Stimulated activated CD4-positive, alpha-beta T cell treated with anti-CD3 and anti-CD28 coated beads, TNF-alpha, amount 100 ng/mL, for 1 hour (primary cell): ENCODE measurements around the gene NKAIN1.
"Not testable (repeated sequence)": the region's sequence is repeated elsewhere in the genome, so short reads cannot be mapped to it uniquely, and the experiment has no call there.

ENCODE experiments used
- DNase-seq, 3 donors: peaks; one replicate each; pipeline ENCODE4 v3.0.0-alpha.2; 2020; ENCODE audit warnings: low read depth in 3 of 3, low spot score in 1 of 3

NKAIN1 gene

GRCh38 chr1:31154632-31155215 lies 85.0 kb downstream of the NKAIN1 start:
- peak; percentile 5 to 65 (median 48) for DNase-seq

DNA sequence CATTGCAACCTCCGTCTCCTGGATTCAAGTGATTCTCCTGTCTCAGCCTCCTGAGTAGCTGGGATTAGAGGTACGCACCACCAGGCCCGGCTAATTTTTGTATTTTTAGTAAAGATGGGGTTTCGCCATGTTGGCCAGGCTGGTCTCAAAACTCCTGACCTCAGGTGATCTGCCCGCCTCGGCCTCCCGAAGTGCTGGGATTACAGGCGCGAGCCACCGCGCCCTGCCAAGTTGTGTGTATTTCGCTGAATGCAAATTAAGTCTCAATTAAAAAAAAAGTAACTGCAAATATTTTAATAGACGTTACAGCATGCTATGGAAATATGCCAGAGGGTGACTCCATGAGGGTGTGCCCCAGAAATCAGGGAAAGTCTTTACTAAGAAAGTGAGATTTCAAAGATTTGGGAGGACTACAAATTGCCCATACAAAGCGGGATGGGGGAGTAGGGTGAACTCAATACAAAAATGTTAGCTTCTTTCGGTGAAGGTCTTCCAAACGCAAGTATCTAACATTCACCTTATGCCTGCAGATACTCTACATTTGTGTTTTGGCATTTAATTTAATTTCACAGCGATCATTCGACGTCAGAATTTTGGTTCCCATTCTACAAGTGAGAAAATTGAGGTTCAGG lies 85.6 kb downstream of the NKAIN1 start:
- no peak for DNase-seq

DNA sequence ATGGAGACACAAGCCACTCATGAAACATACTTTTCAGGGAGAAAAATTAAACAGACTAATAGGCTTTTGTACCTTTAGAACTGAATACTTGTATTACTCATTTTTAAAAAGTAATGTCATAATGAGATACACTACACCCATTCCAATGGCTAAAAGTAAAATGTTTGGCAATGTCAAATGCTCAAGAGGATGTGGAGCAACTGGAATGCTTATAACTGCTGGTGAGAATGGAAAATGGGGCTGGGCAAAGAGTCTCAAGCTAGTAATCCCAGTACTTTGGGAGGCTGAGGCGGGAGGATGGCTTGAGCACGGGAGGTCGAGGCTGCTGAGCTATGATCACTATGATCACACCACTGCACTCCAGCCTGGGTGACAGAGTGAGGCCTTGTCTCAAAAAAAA lies 86.3 kb downstream of the NKAIN1 start:
- no peak for DNase-seq

DNA sequence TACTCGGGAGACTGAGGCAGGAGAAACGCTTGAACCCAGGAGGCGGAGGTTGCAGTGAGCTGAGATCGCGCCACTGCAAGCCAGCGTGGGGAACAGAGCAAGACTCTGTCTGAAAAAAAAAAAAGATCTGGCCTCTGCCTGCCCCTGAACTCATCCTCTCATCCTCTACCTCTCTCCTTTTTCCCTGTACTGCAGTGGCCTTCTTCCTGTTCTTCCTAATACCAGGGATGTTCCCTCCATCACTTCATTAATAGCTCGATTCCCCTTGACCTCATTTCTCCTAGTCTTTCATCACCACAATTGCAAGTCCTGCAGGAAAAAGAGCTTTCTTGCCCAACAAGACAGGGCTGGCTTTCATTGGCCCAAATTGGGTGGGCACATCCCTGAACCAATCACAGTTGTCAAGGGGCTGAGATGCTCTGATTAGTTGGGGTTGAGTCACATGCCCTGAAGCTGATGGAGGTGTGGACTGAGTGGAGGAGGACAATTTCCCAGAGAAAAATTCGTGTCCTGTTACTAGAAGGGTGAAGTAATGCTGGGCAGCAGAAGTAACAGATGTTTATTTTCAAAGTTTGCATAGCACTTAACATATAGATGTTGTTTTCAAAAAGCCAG lies 87.4 kb downstream of the NKAIN1 start:
- no peak for DNase-seq

GRCh38 chr1:31151402-31151801 lies 88.3 kb downstream of the NKAIN1 start:
- no peak for DNase-seq

DNA sequence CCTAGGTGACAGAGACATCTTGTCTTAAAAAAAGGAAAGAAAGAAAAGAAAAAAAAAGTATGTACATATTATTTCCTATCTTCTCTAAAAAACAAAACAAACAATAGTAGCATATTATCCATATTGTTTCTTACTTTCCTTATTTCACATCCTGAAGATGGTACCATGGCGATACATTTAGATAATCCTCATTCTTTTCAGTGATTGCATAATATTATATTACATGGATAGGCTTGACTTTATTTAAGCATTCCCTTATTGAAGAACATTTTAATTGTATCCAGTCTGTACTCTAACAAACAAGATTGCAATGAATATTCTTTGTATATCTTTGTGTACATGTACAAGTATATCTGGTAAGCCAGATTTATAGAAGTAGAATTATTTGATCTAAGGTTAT lies 91.3 kb downstream of the NKAIN1 start:
- DNase-seq: no peak

- DNase-seq: no peak
Observed at GRCh38 chr1:31145648-31146047, 94.0 kb downstream of the NKAIN1 start.

- no peak for DNase-seq
Observed at GRCh38 chr1:31144442-31144841, 95.2 kb downstream of the NKAIN1 start.

- DNase-seq: no peak
Observed at GRCh38 chr1:31143455-31143854, 96.2 kb downstream of the NKAIN1 start.

DNA sequence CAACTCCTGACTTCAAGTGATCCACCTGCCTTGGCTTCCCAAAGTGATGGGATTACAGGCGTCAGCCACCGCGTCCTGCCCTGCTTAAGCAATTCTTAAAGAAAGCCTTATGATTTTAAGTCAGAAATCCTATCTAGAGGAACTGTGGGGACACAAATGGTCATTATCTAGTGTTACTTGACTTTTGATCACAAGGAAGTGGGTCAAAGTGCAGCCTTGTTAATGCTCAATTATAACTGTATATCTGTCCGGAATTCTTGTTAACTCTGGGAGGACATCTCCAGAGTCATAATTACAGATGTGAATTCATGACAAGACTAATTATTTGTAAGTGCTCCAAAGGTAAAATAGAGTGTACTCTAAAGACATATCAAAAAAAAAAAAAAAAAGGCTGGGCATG lies 97.3 kb downstream of the NKAIN1 start:
- DNase-seq: no peak

- DNase-seq: no peak
Observed at GRCh38 chr1:31140299-31140698, 99.4 kb downstream of the NKAIN1 start.

GRCh38 chr1:31138797-31139521 lies 100.7 kb downstream of the NKAIN1 start:
- not testable (repeated sequence) for DNase-seq

GRCh38 chr1:31137873-31138272 lies 101.8 kb downstream of the NKAIN1 start:
- DNase-seq: not testable (repeated sequence)

DNA sequence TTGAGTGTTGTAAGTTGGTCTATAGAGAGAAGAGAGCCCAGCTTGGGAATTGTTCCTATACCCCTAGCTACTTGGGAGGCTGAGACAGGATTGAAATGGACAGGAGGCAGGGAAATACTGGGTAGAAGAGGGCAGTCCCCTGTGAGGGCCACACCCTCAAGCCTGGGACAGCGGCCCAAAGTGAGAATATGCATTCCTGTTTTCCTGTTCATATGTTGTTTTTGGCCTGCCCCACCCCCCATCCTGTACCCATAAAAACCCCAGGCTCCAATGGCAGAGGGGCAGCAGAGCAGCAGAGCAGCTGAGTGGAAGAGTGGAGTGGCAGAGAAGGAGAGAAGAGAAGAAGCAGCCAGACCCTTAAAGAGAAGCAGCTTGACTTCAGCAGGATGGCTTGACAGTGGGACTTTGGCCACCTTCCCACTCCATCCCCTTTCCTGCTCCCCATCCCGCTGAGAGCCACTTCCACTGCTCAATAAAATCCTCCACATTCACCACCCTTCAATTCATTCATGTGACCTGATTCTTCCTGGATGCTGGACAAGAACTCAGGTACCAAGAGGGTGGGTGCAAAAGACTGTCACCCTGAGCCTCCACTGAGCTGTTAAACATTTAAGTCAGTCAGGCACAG lies 103.6 kb downstream of the NKAIN1 start:
- DNase-seq: no peak

GRCh38 chr1:31133368-31133767 lies 106.3 kb downstream of the NKAIN1 start:
- no peak for DNase-seq
